IPS-20b (cell line): ENCODE data around the gene RGL1.

ENCODE experiments used
- H3K27ac ChIP-seq: one replicate; pipeline ENCODE4 v1.5.1; 2013; ENCODE audit warnings: low read length
- H3K27me3 ChIP-seq: 2 replicates; pipeline ENCODE4 v1.6.1; 2013; ENCODE audit warnings: mild to moderate bottlenecking, low read length, inconsistent platforms; ENCODE audit not compliant: insufficient read depth
- H3K36me3 ChIP-seq: 2 replicates; pipeline ENCODE4 v1.6.1; 2013; ENCODE audit warnings: low read depth, mild to moderate bottlenecking, inconsistent platforms, low read length, moderate library complexity; ENCODE audit not compliant: insufficient read depth
- H3K4me1 ChIP-seq: 2 replicates; pipeline ENCODE4 v1.6.1; 2013; ENCODE audit warnings: mild to moderate bottlenecking, control low read depth, inconsistent platforms, low read length, moderate library complexity; ENCODE audit not compliant: insufficient read depth
- H3K4me3 ChIP-seq: 2 replicates; pipeline ENCODE4 v1.5.1; 2013; ENCODE audit warnings: mild to moderate bottlenecking, low read length, inconsistent platforms
- H3K9ac ChIP-seq: 2 replicates; pipeline ENCODE4 v1.6.1; 2013; ENCODE audit warnings: low read depth, mild to moderate bottlenecking, inconsistent platforms, low read length, moderate library complexity
- H3K9me3 ChIP-seq: 2 replicates; pipeline ENCODE4 v1.6.1; 2013; ENCODE audit warnings: mild to moderate bottlenecking, low read depth, low read length, inconsistent platforms; ENCODE audit not compliant: insufficient read depth

RGL1 gene

DNA sequence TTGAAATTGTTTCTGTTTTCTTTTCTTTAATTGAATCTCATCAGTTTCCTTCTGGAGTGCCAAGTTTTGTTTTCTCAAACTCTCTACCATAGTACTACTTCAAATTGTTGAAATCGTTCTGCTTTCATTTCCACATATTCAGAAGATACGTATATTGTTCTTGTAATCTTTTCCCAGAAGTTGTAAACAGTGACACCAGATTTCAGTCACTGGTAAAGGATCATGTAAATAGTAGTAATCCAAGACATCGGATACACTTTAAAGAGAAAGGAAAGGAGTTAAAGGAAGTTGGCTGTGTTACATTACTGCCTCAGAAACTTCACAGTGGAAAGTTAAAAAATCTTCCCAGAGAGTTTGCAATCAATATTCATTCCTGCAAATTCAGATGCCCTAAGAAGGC, 67.5 kb downstream of the RGL1 start:
- Histone ChIP-seq H3K27ac (no peak overlapping the region), H3K9ac (no peak overlapping the region), H3K4me1 (peaks cover 29% of the 10 kb centered on the region)

DNA sequence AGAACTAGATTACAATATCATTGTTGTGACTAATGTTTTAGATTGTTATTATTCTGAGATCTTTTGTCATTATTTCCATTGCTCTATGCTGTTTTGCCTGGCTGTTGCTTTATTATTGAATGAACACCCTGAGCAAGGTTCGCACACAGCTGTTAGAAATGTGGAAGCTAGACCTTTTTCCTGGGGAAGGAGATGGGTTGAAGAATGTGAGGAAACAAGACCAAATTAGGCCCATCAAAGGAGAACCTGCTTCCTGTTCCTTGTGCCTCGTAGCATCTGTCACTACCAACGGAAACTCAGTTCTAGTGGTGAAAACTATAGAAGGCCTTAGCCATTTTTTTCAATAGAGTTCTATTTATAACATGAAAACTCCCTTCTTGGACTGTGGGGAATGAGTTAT, 68.7 kb downstream of the RGL1 start:
- H3K36me3 ChIP-seq = no peaks in the 10 kb centered on the region
- no peak overlapping the region for H3K27ac ChIP-seq
- no peak overlapping the region for H3K9ac ChIP-seq
- peaks cover 31% of the 10 kb centered on the region for H3K4me1 ChIP-seq
- H3K9me3 ChIP-seq = no peaks in the 10 kb centered on the region
- H3K4me3 ChIP-seq = no peak overlapping the region
- H3K27me3 ChIP-seq = no peaks in the 10 kb centered on the region

More for the DNA sequence above, 67.5 kb downstream of the RGL1 start:
- no peaks in the 10 kb centered on the region for H3K36me3 ChIP-seq
- H3K9me3 ChIP-seq = no peaks in the 10 kb centered on the region
- no peaks in the 10 kb centered on the region for H3K27me3 ChIP-seq
- no peak overlapping the region for H3K4me3 ChIP-seq

DNA sequence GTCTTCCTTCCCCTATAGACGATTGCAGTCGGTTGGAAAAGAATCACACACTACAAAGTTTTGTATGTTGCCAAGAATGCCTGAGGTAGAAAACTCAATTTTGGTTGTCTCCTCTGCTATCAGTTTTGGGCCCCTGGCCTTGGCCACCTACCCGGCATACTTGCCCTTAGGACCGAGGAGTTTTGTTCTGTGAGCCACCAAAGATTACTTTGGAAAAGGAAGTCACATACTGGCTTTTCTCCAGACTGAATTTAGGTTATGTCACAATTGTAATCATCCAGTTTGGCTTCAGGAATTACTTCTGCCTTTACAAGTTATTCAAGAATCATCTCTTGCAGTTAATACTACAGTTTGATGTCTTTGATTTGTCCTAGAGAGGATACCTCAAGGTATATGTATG, 71.4 kb downstream of the RGL1 start:
- H3K27me3 ChIP-seq = no peaks in the 10 kb centered on the region
- H3K4me3 ChIP-seq = no peak overlapping the region
- H3K36me3 ChIP-seq = no peaks in the 10 kb centered on the region
- H3K27ac ChIP-seq = no peak overlapping the region
- H3K9me3 ChIP-seq = no peaks in the 10 kb centered on the region
- peaks cover 28% of the 10 kb centered on the region for H3K4me1 ChIP-seq
- no peak overlapping the region for H3K9ac ChIP-seq

DNA sequence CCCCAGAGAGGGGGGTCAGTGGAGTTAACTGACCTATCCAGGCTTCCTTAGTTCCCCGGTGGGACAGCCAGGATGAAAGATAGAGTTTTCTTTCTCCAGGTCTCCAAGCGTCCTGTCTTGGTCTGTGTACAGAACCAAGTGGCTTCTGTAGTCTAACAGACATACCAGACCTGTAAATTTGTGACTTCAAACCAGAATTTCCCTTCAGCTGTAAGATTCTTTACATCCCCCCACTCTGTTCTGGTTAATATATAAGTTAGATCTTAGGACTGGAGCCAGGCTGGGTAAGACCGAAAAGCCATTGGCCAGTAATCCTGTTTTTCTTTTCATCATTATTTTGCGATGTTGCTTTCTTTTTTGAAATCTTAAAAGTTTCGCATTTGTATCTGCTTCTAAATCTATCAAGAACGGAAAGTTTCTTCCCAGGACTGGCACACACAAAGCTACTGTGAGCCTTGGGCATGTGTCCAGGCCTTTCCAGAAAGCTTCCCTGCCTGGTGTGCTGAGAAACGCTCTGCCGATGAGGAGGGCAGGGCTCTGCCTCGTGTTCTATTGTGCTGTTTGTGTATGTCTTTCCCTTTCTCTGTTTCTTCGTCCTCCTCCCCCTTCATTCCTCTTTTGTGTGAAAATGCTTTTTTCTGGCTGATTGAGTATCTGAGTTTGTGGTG, 72.3 kb downstream of the RGL1 start:
- no peaks in the 10 kb centered on the region for H3K9me3 ChIP-seq
- peaks cover 31% of the 10 kb centered on the region for H3K4me1 ChIP-seq
- H3K27me3 ChIP-seq = no peaks in the 10 kb centered on the region
- no peak overlapping the region for H3K9ac ChIP-seq
- no peaks in the 10 kb centered on the region for H3K36me3 ChIP-seq
- H3K27ac ChIP-seq = no peak overlapping the region
- no peak overlapping the region for H3K4me3 ChIP-seq

DNA sequence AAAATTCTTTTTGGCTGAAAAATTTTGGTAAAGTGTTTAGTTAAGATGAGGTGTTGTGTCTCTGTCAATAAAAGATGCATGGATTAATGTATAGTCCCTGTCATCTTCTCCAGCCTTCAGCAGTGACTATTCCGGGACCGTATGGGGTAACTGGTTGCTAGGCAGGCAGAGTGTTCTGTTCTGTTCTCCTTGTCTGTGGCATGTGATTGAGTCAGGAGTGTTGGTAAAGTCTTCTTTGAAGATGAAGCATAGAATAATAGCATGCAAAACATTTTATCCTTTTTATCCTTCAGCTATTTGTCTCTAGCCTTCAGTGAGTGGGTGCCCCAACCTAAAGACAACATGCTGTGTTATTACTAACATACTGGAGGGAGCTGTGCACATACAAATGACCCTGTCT, 74.6 kb downstream of the RGL1 start:
- no peak overlapping the region for H3K4me3 ChIP-seq
- H3K27ac ChIP-seq = no peak overlapping the region
- no peaks in the 10 kb centered on the region for H3K27me3 ChIP-seq
- no peaks in the 10 kb centered on the region for H3K9me3 ChIP-seq
- no peak overlapping the region for H3K9ac ChIP-seq
- no peaks in the 10 kb centered on the region for H3K36me3 ChIP-seq
- H3K4me1 ChIP-seq = peaks cover 21% of the 10 kb centered on the region

DNA sequence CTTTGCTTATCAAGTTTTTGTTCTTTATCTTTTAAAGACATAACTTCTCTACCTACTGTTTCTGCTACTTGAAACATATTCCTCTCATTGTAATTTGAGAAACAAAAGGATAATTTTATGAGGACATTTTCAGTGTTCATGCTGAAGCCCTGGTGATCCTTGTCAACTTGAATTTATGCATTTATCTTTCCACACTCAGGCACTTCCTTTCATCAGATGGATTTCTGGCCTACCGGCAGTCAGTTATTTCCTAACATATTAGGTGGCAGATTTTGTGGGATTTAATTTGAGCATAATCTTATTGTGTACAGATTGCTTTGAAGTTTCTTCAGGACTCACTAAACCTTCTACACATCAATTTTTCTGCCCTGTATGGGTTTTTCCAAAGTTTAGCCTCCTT, 75.0 kb downstream of the RGL1 start:
- Histone ChIP-seq H3K4me1 (peaks cover 21% of the 10 kb centered on the region), H3K36me3 (no peaks in the 10 kb centered on the region), H3K9me3 (no peaks in the 10 kb centered on the region), H3K27me3 (no peaks in the 10 kb centered on the region), H3K27ac (no peak overlapping the region), H3K9ac (no peak overlapping the region), H3K4me3 (no peak overlapping the region)

DNA sequence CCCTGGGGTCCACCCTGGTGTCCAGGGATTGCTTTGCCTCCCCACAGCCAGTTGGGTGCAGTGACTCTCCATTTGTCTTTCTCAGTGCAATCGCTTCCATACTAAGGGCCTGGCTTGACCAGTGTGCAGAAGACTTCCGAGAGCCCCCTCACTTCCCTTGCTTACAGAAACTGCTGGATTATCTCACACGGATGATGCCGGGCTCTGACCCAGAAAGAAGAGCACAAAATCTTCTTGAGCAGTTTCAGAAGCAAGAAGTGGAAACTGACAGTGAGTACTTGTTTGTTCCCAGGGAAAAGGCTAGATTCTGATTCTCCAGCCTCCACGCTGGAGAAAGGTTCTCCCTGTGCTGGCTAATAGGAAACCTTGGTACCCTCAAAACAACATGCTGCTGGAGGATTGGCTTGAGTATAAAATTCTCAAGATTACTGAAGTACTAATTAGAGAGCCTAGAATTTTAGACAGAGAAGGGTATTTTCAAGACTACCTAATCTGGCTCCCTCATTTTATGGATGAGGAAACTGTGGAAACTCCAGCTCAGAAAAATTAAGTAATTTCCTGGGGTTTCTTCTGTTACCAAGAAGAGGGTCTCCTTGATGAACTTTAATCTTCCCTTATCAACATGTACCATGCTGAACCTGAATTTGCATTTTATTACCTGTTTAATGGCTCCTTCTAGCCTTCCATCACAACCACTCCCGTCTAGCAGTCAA, 75.8 kb downstream of the RGL1 start:
- H3K27ac ChIP-seq = no peak overlapping the region
- no peaks in the 10 kb centered on the region for H3K36me3 ChIP-seq
- H3K9me3 ChIP-seq = no peaks in the 10 kb centered on the region
- peaks cover 21% of the 10 kb centered on the region for H3K4me1 ChIP-seq
- H3K4me3 ChIP-seq = no peak overlapping the region
- H3K27me3 ChIP-seq = no peaks in the 10 kb centered on the region
- no peak overlapping the region for H3K9ac ChIP-seq

DNA sequence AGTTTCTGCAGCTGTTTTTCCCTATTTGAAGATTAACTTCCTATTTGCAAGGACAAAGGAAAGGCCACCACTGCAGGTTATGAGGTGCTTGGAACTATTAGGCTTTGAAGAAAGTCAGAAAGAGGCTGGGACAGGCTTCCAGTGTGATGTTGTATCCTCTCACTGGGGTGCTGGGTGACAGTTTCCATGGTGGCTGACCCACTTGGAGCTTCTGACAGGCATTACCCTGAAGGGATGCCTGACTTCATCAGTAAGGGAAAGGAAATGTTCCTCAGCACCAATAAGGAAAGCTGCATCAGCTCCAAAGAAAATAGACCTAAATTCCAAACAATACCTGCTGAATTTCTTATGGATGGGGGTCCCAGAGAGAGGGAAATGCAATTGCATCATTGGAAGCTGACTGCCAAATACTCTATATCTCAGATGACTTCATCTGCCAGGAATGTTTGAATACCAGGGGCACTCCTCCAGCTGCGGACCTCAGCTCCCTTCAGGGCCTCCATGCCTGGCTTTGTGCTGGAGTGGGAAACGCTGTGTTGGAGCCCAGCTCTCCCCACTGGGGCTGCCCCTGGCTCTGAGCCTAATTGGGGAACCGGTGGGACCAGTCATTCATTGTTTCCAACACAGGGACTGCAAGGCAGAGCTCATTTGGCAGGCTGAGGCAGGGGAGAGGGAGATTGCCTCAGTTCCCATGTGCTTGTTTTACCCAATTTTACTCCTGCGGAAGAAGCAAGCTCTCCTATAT, 76.6 kb downstream of the RGL1 start:
- Histone ChIP-seq H3K27ac (no peak overlapping the region), H3K4me1 (peaks cover 21% of the 10 kb centered on the region), H3K9me3 (no peaks in the 10 kb centered on the region), H3K36me3 (no peaks in the 10 kb centered on the region), H3K9ac (peak overlapping the region; percentile 19; the same call in 1 of the 2 replicates), H3K27me3 (no peaks in the 10 kb centered on the region), H3K4me3 (no peak overlapping the region)

DNA sequence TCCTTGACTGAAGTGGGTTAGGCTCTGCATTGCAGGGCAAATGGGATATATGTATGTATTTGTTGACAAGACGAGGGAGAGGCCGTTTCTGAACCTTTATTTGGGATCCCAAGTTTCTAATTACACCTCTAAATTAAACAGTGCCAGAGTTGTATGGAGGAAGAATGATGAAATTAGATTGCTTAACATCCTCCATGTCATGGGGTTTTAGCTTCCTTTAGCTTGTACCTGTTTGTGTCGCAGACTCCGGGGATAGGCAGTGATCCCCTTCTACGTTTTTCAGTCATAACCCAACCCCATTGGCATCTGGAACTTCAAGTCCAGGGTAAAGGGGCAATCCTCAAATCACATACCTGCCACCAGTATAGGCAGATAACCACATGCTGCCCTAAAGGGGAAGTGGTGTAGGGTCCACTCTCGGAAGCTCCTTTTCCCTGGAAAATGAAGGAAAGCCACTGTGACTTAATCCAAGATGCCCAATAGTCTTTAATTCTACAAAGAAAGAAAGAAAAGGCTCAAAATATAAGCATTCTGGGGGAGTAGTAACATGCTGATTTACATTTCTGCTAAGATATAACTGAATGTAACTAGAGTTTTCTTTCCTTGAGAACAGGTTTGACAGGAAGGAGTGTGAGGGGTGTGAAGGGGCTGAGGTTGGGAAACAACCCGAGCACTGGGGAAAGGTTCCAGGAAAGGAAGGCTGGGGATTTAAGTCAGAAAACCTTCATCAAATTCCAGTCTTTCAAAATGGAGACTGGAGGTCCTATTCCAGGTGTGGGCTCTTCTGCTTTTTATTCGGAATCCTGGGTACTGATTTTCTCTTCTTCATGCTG, 77.6 kb downstream of the RGL1 start:
- peak overlapping the region; percentile 19; the same call in 1 of the 2 replicates for H3K9ac ChIP-seq
- no peak overlapping the region for H3K27ac ChIP-seq
- H3K27me3 ChIP-seq = no peaks in the 10 kb centered on the region
- H3K4me3 ChIP-seq = no peak overlapping the region
- peaks cover 17% of the 10 kb centered on the region for H3K4me1 ChIP-seq
- H3K36me3 ChIP-seq = no peaks in the 10 kb centered on the region
- H3K9me3 ChIP-seq = no peaks in the 10 kb centered on the region

DNA sequence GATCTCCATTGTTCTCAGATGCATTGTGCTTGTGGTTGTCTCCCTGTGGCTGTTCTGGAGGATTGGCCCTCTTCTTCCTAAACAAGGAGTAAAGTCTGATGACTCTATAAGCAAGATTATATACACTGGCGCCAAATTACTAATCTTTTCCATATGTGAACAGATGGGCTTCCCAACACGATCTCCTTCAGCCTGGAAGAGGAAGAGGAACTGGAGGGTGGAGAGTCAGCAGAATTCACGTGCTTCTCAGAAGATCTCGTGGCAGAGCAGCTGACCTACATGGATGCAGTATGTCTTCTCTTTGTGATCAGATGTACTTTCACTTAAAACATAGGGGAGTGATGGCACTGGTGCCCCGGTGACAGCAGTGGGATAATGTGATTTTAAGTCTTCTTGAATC, 78.7 kb downstream of the RGL1 start:
- no peaks in the 10 kb centered on the region for H3K27me3 ChIP-seq
- H3K9ac ChIP-seq = no peak overlapping the region
- H3K4me3 ChIP-seq = no peak overlapping the region
- no peak overlapping the region for H3K27ac ChIP-seq
- H3K9me3 ChIP-seq = no peaks in the 10 kb centered on the region
- peaks cover 17% of the 10 kb centered on the region for H3K4me1 ChIP-seq
- no peaks in the 10 kb centered on the region for H3K36me3 ChIP-seq

DNA sequence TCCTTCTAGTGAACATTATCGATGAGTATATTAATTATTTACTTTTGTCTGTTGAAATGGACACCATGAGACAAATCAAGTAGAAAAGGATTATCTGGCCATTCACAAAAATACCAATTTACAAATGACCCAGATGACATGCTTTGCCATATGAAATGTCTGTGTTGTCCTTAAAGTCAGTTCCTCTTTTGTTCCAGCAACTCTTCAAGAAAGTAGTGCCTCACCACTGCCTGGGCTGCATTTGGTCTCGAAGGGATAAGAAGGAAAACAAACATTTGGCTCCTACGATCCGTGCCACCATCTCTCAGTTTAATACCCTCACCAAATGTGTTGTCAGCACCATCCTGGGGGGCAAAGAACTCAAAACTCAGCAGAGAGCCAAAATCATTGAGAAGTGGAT, 79.6 kb downstream of the RGL1 start:
- Histone ChIP-seq H3K36me3 (no peaks in the 10 kb centered on the region), H3K27ac (no peak overlapping the region), H3K4me3 (no peak overlapping the region), H3K27me3 (no peaks in the 10 kb centered on the region), H3K9ac (no peak overlapping the region), H3K9me3 (no peaks in the 10 kb centered on the region), H3K4me1 (peaks cover 16% of the 10 kb centered on the region)
